ENCODE results near the gene TEX14.
A peak's percentile ranks its signal among the peaks of the same experiment; 100 is the strongest.

The TEX14 gene

DNA sequence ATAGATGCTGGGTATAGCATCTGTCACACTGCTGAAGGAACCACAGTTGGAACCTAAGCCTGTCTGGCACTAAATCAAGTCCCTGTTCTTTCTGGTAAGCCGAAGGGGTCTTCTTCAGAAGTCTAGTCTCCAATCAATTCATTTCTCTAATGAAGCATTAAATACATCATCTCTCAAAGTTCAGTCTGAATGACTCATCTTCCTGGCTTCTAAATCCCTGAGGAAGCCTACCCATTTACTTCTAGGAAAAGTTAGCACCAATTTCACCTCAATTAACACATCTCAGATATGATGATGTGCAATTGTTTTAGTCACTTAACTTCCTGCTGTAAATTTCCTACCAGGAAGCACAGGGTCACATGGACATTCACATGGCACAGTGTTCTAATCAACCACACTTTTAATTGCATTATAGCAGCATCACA, 49.9 kb downstream of the TEX14 start:
- no peak for DNase-seq

DNA sequence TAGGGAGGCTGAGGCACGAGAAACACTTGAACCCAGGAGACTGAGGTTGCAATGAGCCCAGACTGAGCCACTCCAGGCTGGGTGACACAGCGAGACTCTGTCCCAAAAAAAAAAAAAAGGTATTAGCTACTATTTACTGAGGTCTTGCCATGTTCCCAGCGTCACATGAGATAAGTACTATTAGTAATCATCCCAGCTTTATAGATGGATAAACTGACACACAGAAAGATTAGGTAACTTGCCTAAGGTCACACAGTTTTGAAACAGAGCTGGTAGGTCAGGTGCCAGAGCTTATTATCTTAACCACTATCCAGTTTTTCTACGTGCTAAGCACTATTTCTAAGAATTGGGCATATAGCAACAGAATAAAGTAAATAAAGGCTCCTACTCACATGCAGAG, 51.6 kb downstream of the TEX14 start:
- DNase-seq: no peak

DNA sequence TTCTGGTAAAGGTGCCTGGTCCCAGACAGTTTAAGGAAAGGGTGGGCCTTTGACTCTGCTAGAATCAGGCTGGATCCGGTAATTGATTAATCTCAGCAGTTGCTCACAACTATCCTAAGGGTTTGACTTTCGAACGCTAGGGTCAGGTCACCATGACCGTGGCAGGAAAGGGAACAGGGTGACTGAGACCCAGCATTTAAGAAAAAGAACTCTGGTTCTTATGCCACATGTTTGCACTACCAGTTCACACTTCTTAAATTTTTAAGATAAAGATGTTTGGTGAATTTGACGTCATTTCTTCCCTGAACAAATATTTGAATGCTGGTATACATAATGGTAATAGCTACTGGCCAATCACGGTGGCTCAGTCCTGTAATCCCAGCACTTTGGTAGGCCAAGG, 52.2 kb downstream of the TEX14 start:
- no peak for DNase-seq

- DNase-seq: no peak
Measured at GRCh38 chr17:58637011-58637570, 54.8 kb downstream of the TEX14 start.

GRCh38 chr17:58632324-58633314, 59.2 kb downstream of the TEX14 start:
- DNase-seq: no peak

DNA sequence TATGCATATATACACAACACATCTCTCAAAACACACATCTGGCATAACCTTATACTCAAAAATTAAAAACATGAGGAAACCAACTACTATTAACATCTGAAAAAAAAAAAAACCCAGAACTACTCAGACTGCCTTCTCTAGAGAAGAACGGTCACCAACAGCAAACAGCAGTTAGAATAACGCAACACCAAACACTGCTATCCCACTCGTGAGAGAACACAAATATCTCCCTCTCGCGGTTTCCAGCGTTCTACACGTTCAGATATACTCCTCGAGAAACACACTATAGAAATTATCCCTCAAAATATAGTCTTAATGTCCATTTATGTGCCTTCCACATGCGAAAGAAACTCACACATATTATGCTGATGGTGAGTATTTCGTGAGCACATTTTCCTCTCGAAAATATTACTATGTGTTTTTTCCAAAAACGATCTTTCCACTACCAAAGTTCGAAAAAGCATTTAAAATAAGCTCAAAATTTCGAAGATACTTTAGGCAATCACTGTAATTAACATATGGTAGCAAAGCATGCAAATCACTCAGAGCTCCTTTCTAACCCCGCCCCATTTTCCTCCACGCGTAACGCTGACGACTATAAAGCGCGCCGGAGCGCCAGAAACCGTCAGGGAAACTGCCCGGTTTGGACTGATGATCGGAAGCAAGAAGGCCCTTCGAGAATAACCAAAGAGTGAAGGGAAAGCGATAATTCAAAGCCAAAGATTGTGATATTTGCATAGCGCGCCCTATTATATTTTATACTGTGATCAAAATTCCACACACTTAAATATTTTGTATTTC, 60.1 kb downstream of the TEX14 start:
- peak; percentile 89 for DNase-seq

DNA sequence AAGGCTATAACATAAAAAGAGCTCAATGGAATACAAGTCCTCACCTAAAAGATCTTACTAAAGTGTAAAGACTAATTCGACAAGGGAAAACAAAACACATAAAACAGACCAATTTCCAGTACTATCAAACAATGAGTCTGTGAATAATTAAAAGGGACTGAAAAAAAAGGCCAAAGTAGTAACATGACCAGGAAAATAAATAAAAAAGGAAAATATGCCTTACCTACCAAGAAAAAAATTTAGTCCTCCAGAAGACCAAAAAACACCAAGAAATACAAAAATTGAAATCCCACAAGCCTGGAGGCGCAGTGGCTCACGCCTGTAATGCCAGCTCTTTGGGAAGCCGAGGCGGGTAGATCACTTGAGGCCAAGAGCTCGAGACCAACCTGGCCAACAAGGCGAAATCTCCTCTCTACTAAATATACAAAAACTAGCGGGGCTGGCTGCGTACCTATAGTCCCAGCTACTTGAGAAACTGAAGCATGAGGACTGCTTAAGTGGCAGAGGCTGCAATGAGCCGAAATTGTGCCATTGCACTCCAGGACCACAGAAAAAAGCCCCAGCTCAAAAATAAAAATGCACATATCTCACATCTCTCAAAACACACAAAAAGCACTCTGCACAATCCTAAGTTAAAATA, 60.8 kb downstream of the TEX14 start:
- DNase-seq: peak; percentile 42

GRCh38 chr17:58626905-58627304, 64.9 kb downstream of the TEX14 start:
- DNase-seq: no peak

GRCh38 chr17:58624751-58625150, 67.1 kb downstream of the TEX14 start:
- DNase-seq: no peak

DNA sequence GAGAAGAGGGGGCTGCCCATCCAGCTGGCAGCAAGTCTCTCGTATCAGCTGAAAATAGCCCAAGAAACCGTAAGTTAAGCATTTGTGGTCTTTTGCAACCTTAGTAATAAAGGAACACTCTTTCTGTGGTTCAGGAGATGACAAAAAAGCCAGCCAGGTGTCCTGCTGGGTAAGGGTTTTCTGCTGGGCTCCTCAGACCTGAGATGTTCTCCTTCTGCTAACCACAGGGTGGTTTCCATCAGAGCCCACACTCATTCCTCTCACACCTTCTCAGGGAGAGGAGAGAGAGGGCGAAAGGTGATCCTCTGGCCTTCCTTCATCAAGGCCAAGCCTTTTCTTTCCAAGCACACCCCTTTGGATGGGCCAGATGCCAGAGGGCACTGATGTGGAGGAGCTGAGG, 70.7 kb downstream of the TEX14 start:
- no peak for DNase-seq

GRCh38 chr17:58618336-58618735, 73.5 kb downstream of the TEX14 start:
- DNase-seq: no peak

GRCh38 chr17:58617563-58617962, 74.3 kb downstream of the TEX14 start:
- DNase-seq: no peak

GRCh38 chr17:58615768-58616659, 75.8 kb downstream of the TEX14 start:
- DNase-seq: no peak

DNA sequence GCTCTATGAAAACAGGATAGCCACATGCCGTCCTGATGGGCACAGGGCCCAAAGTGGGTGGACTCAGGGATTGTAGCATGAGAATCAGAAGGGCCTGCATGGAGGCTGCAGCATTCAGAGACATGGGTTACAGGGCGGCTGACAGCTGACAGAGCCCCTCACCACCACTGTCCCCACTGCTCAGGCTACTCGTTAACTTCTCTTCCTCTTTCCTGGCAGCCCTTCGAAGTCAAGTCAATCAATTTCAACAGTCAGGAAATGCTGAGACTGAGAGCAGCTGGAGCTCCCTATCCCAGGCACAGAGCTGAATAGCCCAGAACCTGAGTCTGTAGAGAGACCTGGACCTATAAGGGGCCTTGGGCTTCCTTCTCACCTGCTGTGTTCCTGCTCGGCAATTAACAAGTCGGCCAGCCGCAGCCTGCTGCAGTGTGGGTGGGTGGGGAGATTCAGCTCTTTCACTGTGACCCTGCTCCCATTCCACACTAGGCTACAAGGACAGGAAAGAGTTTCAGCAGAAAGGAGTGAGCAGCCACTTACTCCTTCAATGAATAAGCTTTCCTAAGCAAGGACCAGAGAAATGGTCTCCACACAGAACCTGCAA, 76.9 kb downstream of the TEX14 start:
- no peak for DNase-seq

DNA sequence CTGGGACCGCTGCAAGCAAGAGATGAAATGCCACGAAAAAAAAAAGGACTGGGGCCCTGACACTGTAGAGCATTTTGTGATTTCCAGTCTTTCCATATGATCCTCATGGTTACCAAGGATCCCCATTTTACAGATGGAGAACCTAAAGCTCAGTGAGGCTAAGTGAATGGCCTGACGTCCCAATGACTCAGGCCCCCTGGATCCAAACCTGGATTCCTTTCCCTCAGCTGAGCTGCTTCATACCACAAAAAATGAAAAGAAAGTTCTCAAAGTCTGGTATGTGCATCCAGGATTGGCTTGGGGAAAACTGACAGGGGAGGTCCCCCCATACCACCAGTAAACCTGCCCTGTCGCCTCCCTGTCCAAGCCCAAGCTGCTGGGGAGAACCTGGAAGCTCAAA, 80.5 kb downstream of the TEX14 start:
- DNase-seq: no peak

- no peak for DNase-seq
Measured at GRCh38 chr17:58606934-58607333, 84.9 kb downstream of the TEX14 start.

GRCh38 chr17:58605986-58606385, 85.9 kb downstream of the TEX14 start:
- DNase-seq: no peak

- DNase-seq: no peak
Measured at GRCh38 chr17:58605470-58605869, 86.4 kb downstream of the TEX14 start.

GRCh38 chr17:58601976-58602375, 89.9 kb downstream of the TEX14 start:
- DNase-seq: no peak

DNA sequence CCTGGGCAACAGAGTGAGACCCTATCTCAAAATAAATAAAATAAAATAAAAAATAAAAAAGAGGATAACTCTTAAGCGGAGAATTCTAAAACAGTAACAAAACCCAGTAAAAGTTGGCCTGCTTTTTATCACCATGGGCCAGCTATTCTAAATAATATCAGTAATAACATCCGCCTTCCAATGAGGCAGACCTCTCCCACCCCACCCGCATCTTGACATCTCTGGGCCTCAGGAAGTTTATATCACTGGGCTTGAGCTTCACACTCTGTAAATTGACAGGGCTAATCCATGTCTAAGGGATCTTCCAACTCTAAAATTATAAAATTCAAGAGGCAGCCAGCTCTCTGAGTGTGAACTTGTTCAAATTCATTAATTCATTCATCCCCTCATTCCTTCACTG, 94.5 kb downstream of the TEX14 start:
- DNase-seq: no peak

- DNase-seq: no peak
Measured at GRCh38 chr17:58595194-58595792, 96.6 kb downstream of the TEX14 start.
